B cell (primary cell): ENCODE results near the gene ANKRD28. TPM values are rescaled to one million over a fixed set of nuclear protein-coding genes. Genes with fewer than 3 reads are reported as not detected.

Experiments used
- ATAC-seq: fragments of 200-7000 bp; cut with Tn5 transposase; one replicate; pipeline ENCODE4 v1.10.0; 2021; ENCODE audit warnings: low read depth, mild to moderate bottlenecking, moderate number of reproducible peaks, moderate library complexity
- CTCF ChIA-PET: fragments of 350-600 bp; sonication (Branson Sonifier 250); formaldehyde crosslinking; loops from one replicate; lab custom pipeline; 2021; ENCODE audit warnings: antibody characterized with exemption, inconsistent platforms; lab: Charles Lee
- POLR2A ChIA-PET: fragments of 350-600 bp; sonication (Branson Sonifier 250); formaldehyde crosslinking; loops from one replicate; lab custom pipeline; 2021; ENCODE audit warnings: antibody characterized with exemption; lab: Charles Lee
- DNase-seq: peaks from one replicate; pipeline ENCODE4 v3.0.0; 2013
- H2AFZ ChIP-seq: 2 replicates; pipeline ENCODE4 v1.6.1; 2012; ENCODE audit warnings: mild to moderate bottlenecking, low read depth, low read length; ENCODE audit not compliant: insufficient read depth, poor library complexity, severe bottlenecking
- H3K27ac ChIP-seq, 2 donors: 1 replicate in 1 of 2; 2 replicates in 1 of 2; pipeline ENCODE4 v1.5.1; 2012 to 2013; ENCODE audit warnings: low read length in 2 of 2, mild to moderate bottlenecking in 2 of 2, moderate library complexity in 1 of 2
- H3K27me3 ChIP-seq, 4 experiments: fragments of 200-600 bp in 1 of 4; sonication (generic) in 1 of 4; replicated peaks in 1 of 4; 1 replicate in 2 of 4; 2 replicates in 2 of 4; pipeline versions ENCODE4 v1.6.1 to v1.7.0; 2013 to 2016; ENCODE audit warnings: low read length in 3 of 4, mild to moderate bottlenecking in 2 of 4, mixed read lengths in 1 of 4, moderate library complexity in 1 of 4; ENCODE audit not compliant: insufficient read depth in 4 of 4, control insufficient read depth in 3 of 4; ENCODE audit errors: control extremely low read depth in 1 of 4
- H3K36me3 ChIP-seq, 2 experiments: replicated peaks in 1 of 2; 1 replicate in 1 of 2; 2 replicates in 1 of 2; pipeline versions ENCODE4 v1.6.1 to v1.7.1; 2013; ENCODE audit warnings: low read length in 1 of 2; ENCODE audit not compliant: insufficient read depth in 2 of 2, control insufficient read depth in 1 of 2; ENCODE audit errors: control extremely low read depth in 1 of 2, extremely low read depth in 1 of 2
- H3K4me1 ChIP-seq, 2 donors: fragments of 200-600 bp in 1 of 2; sonication (generic) in 1 of 2; 1 replicate in 1 of 2; 2 replicates in 1 of 2; pipeline versions ENCODE4 v1.5.1 to v1.6.1; 2013 to 2017; ENCODE audit warnings: low read length in 2 of 2; ENCODE audit not compliant: control insufficient read depth in 2 of 2, insufficient read depth in 2 of 2
- H3K4me2 ChIP-seq: replicated peaks from 2 replicates; pipeline ENCODE3; 2012; ENCODE audit warnings: mild to moderate bottlenecking, low read depth, low read length; ENCODE audit not compliant: poor library complexity, severe bottlenecking
- H3K4me3 ChIP-seq, 5 experiments: fragments of 200-600 bp in 1 of 5; sonication (generic) in 1 of 5; 1 replicate in 3 of 5; 2 replicates in 2 of 5; pipeline versions ENCODE4 v1.5.1 to v1.7.0; 2011 to 2016; ENCODE audit warnings: low read length in 4 of 5, mild to moderate bottlenecking in 4 of 5, low read depth in 2 of 5, control low read depth in 1 of 5, moderate library complexity in 1 of 5; ENCODE audit not compliant: insufficient read depth in 1 of 5; ENCODE audit errors: control extremely low read depth in 1 of 5, extremely low read depth in 1 of 5
- H3K79me2 ChIP-seq: fragments of 200-600 bp; sonication (generic); one replicate; pipeline ENCODE4 v1.6.0; 2016; ENCODE audit warnings: low read length; ENCODE audit not compliant: control insufficient read depth, insufficient read depth
- H3K9ac ChIP-seq: fragments of 200-600 bp; sonication (generic); 2 replicates; pipeline ENCODE4 v1.6.1; 2017; ENCODE audit warnings: mild to moderate bottlenecking, low read length, moderate library complexity
- H3K9me3 ChIP-seq, 3 donors: one replicate each; pipeline versions ENCODE4 v1.6.1 to v1.7.1; 2013; ENCODE audit warnings: low read length in 2 of 3; ENCODE audit not compliant: control insufficient read depth in 2 of 3, insufficient read depth in 1 of 3; ENCODE audit errors: control extremely low read depth in 1 of 3
- H4K20me1 ChIP-seq: 2 replicates; pipeline ENCODE4 v1.6.0; 2012; ENCODE audit warnings: mild to moderate bottlenecking, low read length; ENCODE audit not compliant: insufficient read depth, control insufficient read depth, poor library complexity, severe bottlenecking
- H3K27ac Mint-ChIP-seq: one replicate; pipeline ENCODE4 v1.8.0; 2021; ENCODE audit warnings: mixed read lengths
- H3K27me3 Mint-ChIP-seq: one replicate; pipeline ENCODE4 v1.8.0; 2021; ENCODE audit warnings: mixed read lengths
- H3K4me1 Mint-ChIP-seq: one replicate; pipeline ENCODE4 v1.8.0; 2021; ENCODE audit warnings: mixed read lengths
- H3K4me3 Mint-ChIP-seq: one replicate; pipeline ENCODE4 v1.8.0; 2021; ENCODE audit warnings: mixed read lengths
- H3K9me3 Mint-ChIP-seq: one replicate; pipeline ENCODE4 v1.8.0; 2022; ENCODE audit warnings: mixed read lengths; ENCODE audit not compliant: insufficient read depth
- EZH2 ChIP-seq: IDR thresholded peaks from 2 replicates; pipeline ENCODE4 v1.6.1; 2012; ENCODE audit warnings: borderline replicate concordance, low read depth, mild to moderate bottlenecking, moderate library complexity, low read length; ENCODE audit not compliant: insufficient read depth, poor library complexity, severe bottlenecking
- WGBS: methylation state at CpG from one replicate; pipeline ENCODE4 v1.1.5; 2013; ENCODE audit warnings: missing lambda C conversion rate; ENCODE audit not compliant: insufficient coverage; 5-methylcytosine and 5-hydroxymethylcytosine counted together
- intact Hi-C: fragments of 100-400 bp; cut with micrococcal nuclease; formaldehyde crosslinking; loops from one replicate; pipeline ENCODE4 v1.10.0; 2022
- polyA plus RNA-seq: library from polyadenylated mRNA; depleted of rRNA; stranded (reverse); fragments of >200 nt; gene quantifications from 2 replicates; pipeline ENCODE4 v1.2.3, GENCODE V29; 2012
- total RNA-seq, 2 donors: library from RNA; stranded (reverse); fragments of 120-200 nt in 1 of 2; gene quantifications; 1 replicate in 1 of 2; 2 replicates in 1 of 2; pipeline versions ENCODE4 v1.2.3 to v1.2.4, GENCODE V29; 2013 to 2022
- TF ChIP-seq, protein P1 (sequence below): fragments of 200-600 bp; IDR thresholded peaks from one replicate; pipeline ENCODE4 v1.8.0; 2022; ENCODE audit warnings: antibody characterized with exemption, mild to moderate bottlenecking

The ANKRD28 gene
- total and polyA plus RNA-seq, 2 donors (not counting 1 experiment from before 2014, with no cell fraction given), result 20.7 to 37.4 TPM

- no peak overlapping the region for H3K4me3 Mint-ChIP-seq
- no peak overlapping the region for H3K4me2 ChIP-seq
- H3K27ac Mint-ChIP-seq, result no peak overlapping the region
- no peak overlapping the region for H3K4me3 ChIP-seq
- no peak for ATAC-seq
- TF ChIP-seq EZH2, result no peak
- TF ChIP-seq, protein P1, sequence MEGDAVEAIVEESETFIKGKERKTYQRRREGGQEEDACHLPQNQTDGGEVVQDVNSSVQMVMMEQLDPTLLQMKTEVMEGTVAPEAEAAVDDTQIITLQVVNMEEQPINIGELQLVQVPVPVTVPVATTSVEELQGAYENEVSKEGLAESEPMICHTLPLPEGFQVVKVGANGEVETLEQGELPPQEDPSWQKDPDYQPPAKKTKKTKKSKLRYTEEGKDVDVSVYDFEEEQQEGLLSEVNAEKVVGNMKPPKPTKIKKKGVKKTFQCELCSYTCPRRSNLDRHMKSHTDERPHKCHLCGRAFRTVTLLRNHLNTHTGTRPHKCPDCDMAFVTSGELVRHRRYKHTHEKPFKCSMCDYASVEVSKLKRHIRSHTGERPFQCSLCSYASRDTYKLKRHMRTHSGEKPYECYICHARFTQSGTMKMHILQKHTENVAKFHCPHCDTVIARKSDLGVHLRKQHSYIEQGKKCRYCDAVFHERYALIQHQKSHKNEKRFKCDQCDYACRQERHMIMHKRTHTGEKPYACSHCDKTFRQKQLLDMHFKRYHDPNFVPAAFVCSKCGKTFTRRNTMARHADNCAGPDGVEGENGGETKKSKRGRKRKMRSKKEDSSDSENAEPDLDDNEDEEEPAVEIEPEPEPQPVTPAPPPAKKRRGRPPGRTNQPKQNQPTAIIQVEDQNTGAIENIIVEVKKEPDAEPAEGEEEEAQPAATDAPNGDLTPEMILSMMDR, result no peak
- peaks cover 3 to 6% of the 10 kb centered on the region in 2 donors for H3K4me1 ChIP-seq
- peaks cover 7% of the 10 kb centered on the region for H3K4me1 Mint-ChIP-seq
- no peaks in the 10 kb centered on the region for H4K20me1 ChIP-seq
- no peaks in the 10 kb centered on the region for H3K79me2 ChIP-seq
- H3K27me3 ChIP-seq, result no peaks in the 10 kb centered on the region
- POLR2A ChIA-PET, result interaction anchor here (0.7 kb wide), 1 partner anchor 40 kb away, joined by 3 read pairs; no protein-coding TSS in a partner anchor
- H3K9me3 ChIP-seq, result peaks cover 1 to 34% (median 22%) of the 10 kb centered on the region in 3 donors
- no peak for DNase-seq
- H3K36me3 ChIP-seq, result no peaks in the 10 kb centered on the region
- no peak overlapping the region for H2AFZ ChIP-seq
- intact Hi-C loops, result no loop called here
- H3K27me3 Mint-ChIP-seq, result no peaks in the 10 kb centered on the region
- no peak overlapping the region for H3K27ac ChIP-seq
- H3K9ac ChIP-seq, result no peak overlapping the region
- H3K9me3 Mint-ChIP-seq, result peaks cover 6% of the 10 kb centered on the region
- 94% methylated on average over 6 of the region's 9 CpGs for WGBS
- CTCF ChIA-PET, result no interaction called here
Observed at GRCh38 chr3:15654891-15655290, 142.9 kb downstream of the ANKRD28 start.

GRCh38 chr3:15654127-15654526 lies 143.7 kb downstream of the ANKRD28 start:
- Mint-ChIP-seq H3K4me3 (no peak overlapping the region), H3K27me3 (no peaks in the 10 kb centered on the region), H3K4me1 (peaks cover 15% of the 10 kb centered on the region), H3K27ac (no peak overlapping the region), H3K9me3 (peaks cover 6% of the 10 kb centered on the region)
- Histone ChIP-seq H3K36me3 (no peaks in the 10 kb centered on the region), H4K20me1 (no peaks in the 10 kb centered on the region), H3K4me2 (no peak overlapping the region), H3K4me3 (no peak overlapping the region), H3K9me3 (peaks cover 1 to 34% (median 22%) of the 10 kb centered on the region in 3 donors), H3K4me1 (peaks cover 10 to 14% of the 10 kb centered on the region in 2 donors), H3K79me2 (no peaks in the 10 kb centered on the region), H2AFZ (no peak overlapping the region), H3K9ac (no peak overlapping the region), H3K27me3 (no peaks in the 10 kb centered on the region), H3K27ac (no peak overlapping the region)
- ChIA-PET POLR2A (no interaction called here), CTCF (no interaction called here)
- intact Hi-C loops, result no loop called here
- ATAC-seq (no peak), DNase-seq (no peak)
- TF ChIP-seq EZH2, result no peak
- TF ChIP-seq, protein P1, result no peak
